OCI-LY3 (cell line): ENCODE measurements around the gene GPC3.
A peak's percentile ranks its signal among the peaks of the same experiment; 100 is the strongest.

Experiments
- H2AFZ ChIP-seq: fragments of 200-600, 300-600 bp; shearing (Covaris generic); 2 replicates; pipeline ENCODE4 v1.6.0; 2014; ENCODE audit warnings: antibody characterized with exemption, low read depth, low read length
- H3K27ac ChIP-seq: fragments of 200-600, 300-600 bp; sonication (generic); 2 replicates; pipeline ENCODE4 v1.5.1; 2014; ENCODE audit warnings: mild to moderate bottlenecking, low read length, moderate library complexity, mixed read lengths
- H3K27me3 ChIP-seq: fragments of 200-600, 300-600 bp; sonication (generic); 2 replicates; pipeline ENCODE4 v1.6.1; 2014; ENCODE audit warnings: low read depth, low read length, mixed read lengths
- H3K36me3 ChIP-seq: fragments of 200-600, 300-600 bp; sonication (generic); replicated peaks from 2 replicates; pipeline ENCODE3; 2014; ENCODE audit warnings: low read depth, low read length, mixed read lengths
- H3K4me1 ChIP-seq: fragments of 300-600, 200-600 bp; sonication (generic); 2 replicates; pipeline ENCODE4 v1.6.1; 2014; ENCODE audit warnings: low read length, mixed read lengths
- H3K4me2 ChIP-seq: fragments of 200-600, 300-600 bp; sonication (generic); 2 replicates; pipeline ENCODE4 v1.6.1; 2014; ENCODE audit warnings: low read length, mixed read lengths
- H3K4me3 ChIP-seq: fragments of 300-600, 200-600 bp; sonication (generic); 2 replicates; pipeline ENCODE4 v1.5.1; 2014; ENCODE audit warnings: antibody characterized with exemption, mild to moderate bottlenecking, low read length, moderate library complexity
- H3K79me2 ChIP-seq: fragments of 300-600, 200-600 bp; shearing (Covaris generic); 2 replicates; pipeline ENCODE4 v1.6.1; 2014; ENCODE audit warnings: mild to moderate bottlenecking, low read length, mixed read lengths
- H3K9ac ChIP-seq: fragments of 300-600, 200-600 bp; shearing (Covaris generic); 2 replicates; pipeline ENCODE4 v1.6.0; 2014; ENCODE audit warnings: mild to moderate bottlenecking, low read length, moderate library complexity
- H3K9me3 ChIP-seq: fragments of 200-600, 300-600 bp; shearing (Covaris generic); 2 replicates; pipeline ENCODE4 v1.6.1; 2014; ENCODE audit warnings: low read length, mixed read lengths; ENCODE audit not compliant: insufficient read depth
- H4K20me1 ChIP-seq: fragments of 200-600, 300-600 bp; sonication (generic); 2 replicates; pipeline ENCODE4 v1.6.1; 2016; ENCODE audit warnings: low read length, mixed read lengths; ENCODE audit not compliant: insufficient read depth
- CTCF ChIP-seq: fragments of 200-600, 300-600 bp; sonication (generic); IDR thresholded peaks from 2 replicates; pipeline ENCODE4 v1.5.1; 2014; ENCODE audit warnings: antibody characterized with exemption, low read length, low read depth
- EZH2phosphoT487 ChIP-seq: fragments of 200-600 bp; shearing (Covaris generic); IDR thresholded peaks from 2 replicates; pipeline ENCODE4 v1.6.1; 2018; ENCODE audit warnings: antibody characterized with exemption, mixed run types, low read depth

Gene GPC3

GRCh38 chrX:133985164-133985966 lies at the start of gene GPC3:
TSS of gene GPC3 (minus strand) at chrX:133985594.
- Histone ChIP-seq H3K4me1 (no peaks in the 10 kb centered on the region), H4K20me1 (no peaks in the 10 kb centered on the region), H3K4me2 (no peak within 1 kb of the TSS), H3K9me3 (no peaks in the 10 kb centered on the region), H3K27me3 (no peaks in the 10 kb centered on the region), H3K36me3 (no peaks in the 10 kb centered on the region), H2AFZ (no peak within 1 kb of the TSS), H3K4me3 (no peak within 1 kb of the TSS), H3K9ac (no peak within 1 kb of the TSS), H3K27ac (no peak within 1 kb of the TSS), H3K79me2 (no peaks in the 10 kb centered on the region)
- no peak for TF ChIP-seq CTCF

- no peaks in the 10 kb centered on the region for H3K27me3 ChIP-seq
- no peak for TF ChIP-seq CTCF
- no peak for TF ChIP-seq EZH2phosphoT487
- no peaks in the 10 kb centered on the region for H3K4me1 ChIP-seq
- no peaks in the 10 kb centered on the region for H4K20me1 ChIP-seq
- no peak overlapping the region for H3K27ac ChIP-seq
- no peak overlapping the region for H3K4me3 ChIP-seq
- H3K79me2 ChIP-seq = no peaks in the 10 kb centered on the region
- H3K36me3 ChIP-seq = no peaks in the 10 kb centered on the region
- no peaks in the 10 kb centered on the region for H3K9me3 ChIP-seq
- no peak overlapping the region for H3K9ac ChIP-seq
- H2AFZ ChIP-seq = no peak overlapping the region
- no peak overlapping the region for H3K4me2 ChIP-seq
These were observed 47.0 kb upstream of the GPC3 start for GRCh38 chrX:134032441-134032840.

GRCh38 chrX:134026565-134027311 lies 41.3 kb upstream of the GPC3 start:
- no peak overlapping the region for H3K4me2 ChIP-seq
- no peak overlapping the region for H3K4me3 ChIP-seq
- no peak overlapping the region for H2AFZ ChIP-seq

More at GRCh38 chrX:134026565-134027311, 41.3 kb upstream of the GPC3 start:
- H4K20me1 ChIP-seq = no peaks in the 10 kb centered on the region
- no peaks in the 10 kb centered on the region for H3K79me2 ChIP-seq
- H3K9me3 ChIP-seq = no peaks in the 10 kb centered on the region
- no peak overlapping the region for H3K9ac ChIP-seq
- no peaks in the 10 kb centered on the region for H3K4me1 ChIP-seq
- no peaks in the 10 kb centered on the region for H3K36me3 ChIP-seq
- no peaks in the 10 kb centered on the region for H3K27me3 ChIP-seq
- TF ChIP-seq EZH2phosphoT487 (no peak), CTCF (peak; percentile 22; the same call in 1 of the 2 replicates)
- no peak overlapping the region for H3K27ac ChIP-seq
